ENCODE results near the gene LYSMD3. TPM values are rescaled to one million over a fixed set of nuclear protein-coding genes. Genes with fewer than 3 reads are reported as not detected.

LYSMD3 gene
- total RNA-seq, 4 donors from 2014 or later, result 13.9 to 37.0 (median 15.8) TPM

DNA sequence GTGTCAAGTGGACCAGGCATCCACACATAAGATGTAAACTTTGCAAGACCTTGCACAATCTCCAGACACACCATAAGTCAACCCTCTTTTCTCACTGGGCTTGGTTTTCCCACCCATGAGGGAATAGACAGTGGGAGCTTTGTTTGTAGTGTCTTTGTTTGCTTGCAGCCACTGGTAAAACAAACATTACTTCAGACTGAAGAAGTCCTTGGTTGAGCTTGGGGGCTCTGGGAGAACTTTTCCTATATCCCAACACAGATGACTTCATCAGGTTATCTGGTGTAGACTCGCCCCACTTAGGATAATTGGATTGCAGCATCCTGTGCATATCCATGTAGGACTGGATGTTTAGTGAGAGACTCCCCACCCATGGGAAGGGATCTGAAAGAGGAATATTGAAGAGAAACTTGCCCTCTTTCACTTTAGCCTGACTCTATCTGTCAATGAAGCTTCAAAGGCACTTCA lies 17.7 kb upstream of the LYSMD3 start:
- no peak for TF ChIP-seq CTCF (IDR thresholded peaks at IDR 0.05; ENCODE audit: low read depth)

DNA sequence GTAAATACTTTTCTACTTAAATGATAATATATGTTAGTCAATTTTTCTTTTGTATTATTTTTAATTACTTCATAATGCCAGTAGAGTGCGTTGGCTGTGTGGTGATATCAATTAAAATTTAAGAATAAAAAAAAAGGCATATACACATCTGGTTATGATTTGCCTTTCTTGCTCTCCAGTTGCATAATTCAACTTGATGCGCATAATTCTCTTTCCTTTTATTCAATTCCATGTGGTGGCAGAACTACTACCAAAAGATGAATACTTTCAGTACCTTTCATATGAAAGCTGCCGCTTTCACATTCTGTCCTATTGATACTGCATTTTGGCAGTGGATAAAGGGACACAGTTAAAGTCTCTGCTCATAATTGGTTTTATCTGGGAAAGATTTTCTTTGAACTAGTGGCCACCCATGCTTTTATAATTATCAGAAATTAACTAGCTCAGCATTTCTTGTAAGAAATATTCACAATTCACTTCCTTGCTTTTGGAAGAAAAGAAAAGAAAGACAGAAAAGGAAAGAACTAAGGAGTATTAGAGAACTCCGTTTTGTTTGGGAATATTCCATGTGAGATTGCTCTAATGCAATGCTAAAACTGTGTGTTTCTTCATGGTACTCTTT lies 16.9 kb upstream of the LYSMD3 start:
- no peak for TF ChIP-seq CTCF (IDR thresholded peaks at IDR 0.05; ENCODE audit: low read depth)

- no peak for TF ChIP-seq CTCF (IDR thresholded peaks at IDR 0.05; ENCODE audit: low read depth)
Measured at GRCh38 chr5:90545511-90545910, 16.1 kb upstream of the LYSMD3 start.

- TF ChIP-seq CTCF (IDR thresholded peaks at IDR 0.05; ENCODE audit: low read depth), result no peak
Measured at GRCh38 chr5:90542827-90543519, 13.6 kb upstream of the LYSMD3 start.

DNA sequence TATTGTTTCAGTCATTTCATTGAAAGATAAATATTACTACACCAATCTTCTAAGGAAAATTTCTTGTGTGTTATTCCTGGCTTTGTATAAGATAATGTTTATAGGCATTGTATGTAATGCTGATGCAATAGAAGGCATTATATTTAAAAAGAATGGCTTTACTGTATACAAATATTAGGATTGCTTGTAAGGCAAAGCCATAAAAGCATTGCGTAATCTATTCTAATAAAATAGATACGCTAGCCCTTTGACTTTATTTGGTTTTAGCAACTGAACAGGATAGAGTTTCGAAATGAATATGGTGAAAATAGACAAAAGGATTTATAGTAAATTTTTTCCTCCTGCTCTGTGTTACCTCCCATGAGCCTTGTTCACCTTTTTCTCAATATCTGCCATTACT lies 5.5 kb upstream of the LYSMD3 start:
- TF ChIP-seq CTCF (IDR thresholded peaks at IDR 0.05; ENCODE audit: low read depth), result no peak

DNA sequence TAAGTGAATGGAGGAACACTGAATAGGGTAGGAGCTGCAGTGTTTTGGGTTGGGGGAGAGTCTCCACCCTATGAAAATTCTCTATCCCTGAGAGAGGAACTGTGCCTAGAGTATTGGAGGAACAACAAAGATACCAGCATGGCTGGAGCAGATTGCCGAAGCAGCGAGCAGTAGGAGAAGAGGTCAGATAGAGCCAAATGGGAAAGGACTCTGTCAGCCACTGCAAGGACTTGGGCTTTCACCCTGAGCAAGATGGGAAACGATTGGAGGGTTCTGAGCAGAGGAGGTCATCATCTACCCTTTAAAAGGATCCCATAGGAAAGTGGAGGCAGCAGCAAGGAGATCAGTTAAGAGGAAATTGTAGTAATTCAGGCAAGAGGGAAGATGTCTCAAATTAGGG lies 4.4 kb upstream of the LYSMD3 start:
- TF ChIP-seq CTCF (IDR thresholded peaks at IDR 0.05; ENCODE audit: low read depth), result no peak

DNA sequence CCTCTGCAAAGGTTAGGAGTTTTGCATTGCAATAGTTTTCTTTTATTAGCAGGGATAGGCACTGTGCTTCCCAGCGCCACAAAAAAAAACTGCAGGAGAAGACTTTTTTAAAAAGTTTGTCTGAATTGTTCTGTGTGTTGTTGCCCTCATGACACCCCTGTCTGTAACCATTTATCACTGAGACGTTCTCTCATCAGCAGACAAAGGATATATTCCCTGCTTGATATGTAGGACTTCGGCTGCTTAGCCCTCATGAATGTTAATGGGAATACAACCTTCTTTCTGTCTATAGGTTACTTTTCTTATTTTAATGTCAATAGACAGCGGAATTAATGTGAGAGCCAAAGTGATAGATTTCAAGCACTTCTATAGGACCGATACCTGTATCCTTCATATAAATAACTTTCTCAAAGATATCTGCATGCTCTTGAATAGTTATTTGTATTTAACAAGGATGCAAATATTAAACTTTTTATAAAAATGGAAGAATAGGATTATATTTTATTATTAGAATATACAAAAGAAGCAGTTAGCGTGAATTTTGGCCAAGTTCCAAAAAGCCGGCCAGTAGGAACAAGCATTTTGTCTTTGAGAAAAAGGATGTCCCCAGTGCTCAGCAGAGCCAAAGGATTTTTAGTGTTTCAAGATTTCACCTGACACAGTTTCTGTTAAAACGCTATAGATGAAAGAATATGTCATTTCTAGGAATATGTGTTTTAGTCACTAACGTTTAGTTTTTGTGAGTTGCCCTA lies 1.5 kb upstream of the LYSMD3 start:
- no peak for TF ChIP-seq CTCF (IDR thresholded peaks at IDR 0.05; ENCODE audit: low read depth)

All from subcutaneous adipose tissue (tissue), 4 donors.